Measurements from ENCODE around the gene BTBD16. TPM values are rescaled to one million over a fixed set of nuclear protein-coding genes. Genes with fewer than 3 reads are reported as not detected.

The BTBD16 gene
- total RNA-seq, 1 experiment from 2014 or later, result 0.35 TPM

- intact Hi-C loops (cut with micrococcal nuclease; ENCODE audit: unreplicated experiment), result no loop called here
- H3K4me1 Mint-ChIP-seq (ENCODE audit: low read depth, unreplicated experiment), result no peaks in the 10 kb centered on the region
- H3K27me3 Mint-ChIP-seq (ENCODE audit: unreplicated experiment), result no peaks in the 10 kb centered on the region
- BruUV-seq (replicated peaks), result no TSS peak
- H3K9me3 Mint-ChIP-seq (ENCODE audit: low read depth, unreplicated experiment), result no peaks in the 10 kb centered on the region
- H3K36me3 Mint-ChIP-seq (ENCODE audit: insufficient read depth, unreplicated experiment), result no peaks in the 10 kb centered on the region
- no peak overlapping the region for H3K4me3 Mint-ChIP-seq (ENCODE audit: low read depth, unreplicated experiment)
- H3K27ac Mint-ChIP-seq (ENCODE audit: unreplicated experiment), result no peak overlapping the region
- no peak for DNase-seq
- CTCF ChIA-PET, result no interaction called here
- TF ChIP-seq, protein P1, sequence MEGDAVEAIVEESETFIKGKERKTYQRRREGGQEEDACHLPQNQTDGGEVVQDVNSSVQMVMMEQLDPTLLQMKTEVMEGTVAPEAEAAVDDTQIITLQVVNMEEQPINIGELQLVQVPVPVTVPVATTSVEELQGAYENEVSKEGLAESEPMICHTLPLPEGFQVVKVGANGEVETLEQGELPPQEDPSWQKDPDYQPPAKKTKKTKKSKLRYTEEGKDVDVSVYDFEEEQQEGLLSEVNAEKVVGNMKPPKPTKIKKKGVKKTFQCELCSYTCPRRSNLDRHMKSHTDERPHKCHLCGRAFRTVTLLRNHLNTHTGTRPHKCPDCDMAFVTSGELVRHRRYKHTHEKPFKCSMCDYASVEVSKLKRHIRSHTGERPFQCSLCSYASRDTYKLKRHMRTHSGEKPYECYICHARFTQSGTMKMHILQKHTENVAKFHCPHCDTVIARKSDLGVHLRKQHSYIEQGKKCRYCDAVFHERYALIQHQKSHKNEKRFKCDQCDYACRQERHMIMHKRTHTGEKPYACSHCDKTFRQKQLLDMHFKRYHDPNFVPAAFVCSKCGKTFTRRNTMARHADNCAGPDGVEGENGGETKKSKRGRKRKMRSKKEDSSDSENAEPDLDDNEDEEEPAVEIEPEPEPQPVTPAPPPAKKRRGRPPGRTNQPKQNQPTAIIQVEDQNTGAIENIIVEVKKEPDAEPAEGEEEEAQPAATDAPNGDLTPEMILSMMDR (IDR thresholded peaks at IDR 0.05; ENCODE audit: unreplicated experiment), result no peak
Observed at GRCh38 chr10:122381680-122382079, 110.6 kb downstream of the BTBD16 start.

DNA sequence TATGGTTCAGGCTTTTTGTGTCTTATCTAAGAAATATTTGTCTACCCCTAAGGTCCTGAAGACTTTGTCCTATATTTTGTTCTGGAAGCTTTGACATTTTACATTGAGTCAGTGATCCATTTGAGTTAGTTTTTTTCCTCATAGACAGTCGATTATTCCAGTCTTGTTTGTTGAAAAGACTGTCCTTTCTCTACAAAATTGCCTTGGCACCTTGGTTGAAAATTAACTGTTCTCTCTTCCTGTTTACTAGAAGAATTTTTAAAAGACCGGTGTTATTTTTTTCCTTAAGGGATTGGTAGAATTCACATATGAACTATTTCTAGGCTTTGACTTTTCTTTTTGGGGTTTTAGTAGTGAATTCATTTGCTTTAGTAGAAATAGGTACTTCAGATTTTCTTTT, 115.4 kb downstream of the BTBD16 start:
- BruUV-seq (replicated peaks), result no TSS peak
- Mint-ChIP-seq H3K27ac (ENCODE audit: unreplicated experiment) (no peak overlapping the region), H3K9me3 (ENCODE audit: low read depth, unreplicated experiment) (no peaks in the 10 kb centered on the region), H3K4me1 (ENCODE audit: low read depth, unreplicated experiment) (no peaks in the 10 kb centered on the region), H3K4me3 (ENCODE audit: low read depth, unreplicated experiment) (no peak overlapping the region), H3K36me3 (ENCODE audit: insufficient read depth, unreplicated experiment) (no peaks in the 10 kb centered on the region), H3K27me3 (ENCODE audit: unreplicated experiment) (no peaks in the 10 kb centered on the region)
- DNase-seq, result no peak
- intact Hi-C loops (cut with micrococcal nuclease; ENCODE audit: unreplicated experiment), result no loop called here
- TF ChIP-seq, protein P1 (IDR thresholded peaks at IDR 0.05; ENCODE audit: unreplicated experiment), result no peak
- CTCF ChIA-PET, result no interaction called here

- no peaks in the 10 kb centered on the region for H3K9me3 Mint-ChIP-seq (ENCODE audit: low read depth, unreplicated experiment)
- H3K27me3 Mint-ChIP-seq (ENCODE audit: unreplicated experiment), result no peaks in the 10 kb centered on the region
- no TSS peak for BruUV-seq (replicated peaks)
- CTCF ChIA-PET, result interaction anchor here (0.7 kb wide), 1 partner anchor 14 kb away, joined by 3 read pairs; no protein-coding TSS in a partner anchor
- H3K4me3 Mint-ChIP-seq (ENCODE audit: low read depth, unreplicated experiment), result no peak overlapping the region
- H3K4me1 Mint-ChIP-seq (ENCODE audit: low read depth, unreplicated experiment), result no peaks in the 10 kb centered on the region
- DNase-seq, result no peak
- TF ChIP-seq, protein P1 (IDR thresholded peaks at IDR 0.05; ENCODE audit: unreplicated experiment), result no peak
- no peaks in the 10 kb centered on the region for H3K36me3 Mint-ChIP-seq (ENCODE audit: insufficient read depth, unreplicated experiment)
- no peak overlapping the region for H3K27ac Mint-ChIP-seq (ENCODE audit: unreplicated experiment)
- intact Hi-C loops (cut with micrococcal nuclease; ENCODE audit: unreplicated experiment), result no loop called here
Observed at GRCh38 chr10:122387572-122387971, 116.5 kb downstream of the BTBD16 start.

Other genes with a start within 250 kb of the BTBD16 start
- 29.4 and 31.0 TPM in 2 replicates for gene PLEKHA1, start 103.4 kb downstream of the BTBD16 start, total RNA-seq (2022)
- not detected in 2 replicates for gene ARMS2, start 183.4 kb downstream of the BTBD16 start, total RNA-seq (2022)
- gene HTRA1, start 190.3 kb downstream of the BTBD16 start, total RNA-seq (2022), result 1.3 and 2.4 TPM in 2 replicates

Measured in Calu3 (cell line).